Posterior cingulate gyrus (tissue), 11 donors: Measurements from ENCODE around the gene BEND7.
"Not testable (repeated sequence)": the region's sequence is repeated elsewhere in the genome, so short reads cannot be mapped to it uniquely, and the experiment has no call there.

Source experiments
- DNase-seq, 10 donors: peaks; one replicate each; pipeline versions ENCODE4 v3.0.0 to v3.0.0-alpha.2; 2020 to 2021; ENCODE audit warnings: mixed read lengths in 3 of 10
- intact Hi-C: fragments of 100-400 bp; cut with DNase I; formaldehyde crosslinking; loops from one replicate; pipeline ENCODE4 v1.15.1; 2023

BEND7 gene

DNA sequence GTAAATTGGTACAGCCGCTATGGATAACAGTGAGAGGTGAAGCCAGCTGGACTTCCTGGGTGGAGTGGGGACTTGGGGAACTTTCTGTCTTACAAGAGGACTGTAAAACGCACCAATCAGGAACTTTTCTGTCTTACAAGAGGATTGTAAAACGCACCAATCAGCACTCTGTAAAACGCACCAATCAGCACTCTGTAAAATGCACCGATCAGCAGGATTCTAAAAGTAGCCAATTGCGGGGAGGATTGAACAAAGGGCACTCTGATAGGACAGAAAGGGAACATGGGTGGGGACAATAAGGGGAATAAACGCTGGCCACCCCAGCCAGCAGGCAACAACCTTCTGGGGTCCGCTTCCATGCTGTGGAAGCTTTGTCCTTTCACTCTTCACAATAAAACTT is 100.9 kb downstream of the BEND7 start:
- DNase-seq, intact Hi-C loops: not testable (repeated sequence)

DNA sequence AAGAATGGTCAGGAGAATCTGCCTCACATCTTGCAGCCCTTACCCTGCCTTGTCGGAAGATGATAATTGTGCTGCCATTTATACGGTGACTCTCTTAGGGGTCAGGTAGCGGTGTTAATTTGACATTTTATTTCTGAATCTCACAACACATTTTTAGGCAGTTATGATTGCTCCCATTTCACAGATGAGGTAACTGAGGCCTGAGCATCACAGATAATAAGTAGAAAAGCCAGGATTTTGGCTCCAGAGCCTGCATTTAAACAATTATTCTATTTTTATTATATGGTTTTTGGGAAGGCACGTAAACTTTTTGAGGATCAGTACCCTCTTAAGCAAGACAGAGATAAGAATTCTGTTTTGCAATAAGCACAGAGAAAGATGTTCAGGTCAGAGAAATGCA is 103.4 kb downstream of the BEND7 start:
- DNase-seq, result no peak
- intact Hi-C loops, result no loop called here

DNA sequence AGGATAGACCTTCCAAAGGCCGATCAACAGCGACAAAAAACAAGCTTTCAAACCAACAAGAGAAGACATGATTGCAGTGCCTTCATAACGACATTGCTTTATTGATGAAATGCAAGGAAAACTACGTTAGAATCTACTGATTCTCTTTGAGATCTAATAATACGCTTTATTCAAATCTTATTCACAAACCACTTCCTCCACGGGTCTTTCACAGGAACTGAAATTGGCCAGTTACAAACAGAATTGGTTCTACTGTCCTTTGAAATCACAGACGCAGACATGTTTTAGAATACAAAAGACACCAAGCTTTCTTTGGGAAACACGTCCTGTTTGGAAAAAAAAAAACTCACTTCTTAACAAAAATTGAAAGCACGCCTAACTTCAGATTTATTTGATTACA is 106.0 kb downstream of the BEND7 start:
- intact Hi-C loops, result no loop called here
- DNase-seq, result no peak

DNA sequence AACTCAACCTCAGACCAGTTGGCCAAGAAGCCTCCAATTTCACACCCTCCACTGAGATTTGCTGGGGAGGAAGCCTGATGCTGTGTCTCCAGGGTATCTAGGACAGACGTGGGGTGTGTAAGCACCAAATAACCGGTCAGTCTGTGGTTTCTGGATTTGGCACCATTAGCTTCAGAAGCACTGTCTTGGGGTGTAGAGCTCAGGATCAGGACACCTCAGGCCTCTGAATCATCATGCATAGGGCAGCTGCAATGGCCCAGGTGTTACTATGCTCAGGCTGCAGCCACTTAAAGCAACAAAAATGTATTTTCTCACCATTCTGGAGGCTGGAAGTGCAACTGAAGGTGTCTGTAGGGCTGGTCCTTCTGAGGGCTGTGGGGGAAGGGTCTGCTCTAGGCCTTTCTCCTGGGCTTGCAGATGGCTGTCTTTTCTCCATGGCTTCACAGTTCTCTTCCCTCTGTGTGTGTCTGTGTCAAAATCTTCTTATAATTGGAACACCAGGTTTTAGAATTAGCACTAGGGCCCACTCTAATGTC is 107.4 kb downstream of the BEND7 start:
- intact Hi-C loops, result no loop called here

DNA sequence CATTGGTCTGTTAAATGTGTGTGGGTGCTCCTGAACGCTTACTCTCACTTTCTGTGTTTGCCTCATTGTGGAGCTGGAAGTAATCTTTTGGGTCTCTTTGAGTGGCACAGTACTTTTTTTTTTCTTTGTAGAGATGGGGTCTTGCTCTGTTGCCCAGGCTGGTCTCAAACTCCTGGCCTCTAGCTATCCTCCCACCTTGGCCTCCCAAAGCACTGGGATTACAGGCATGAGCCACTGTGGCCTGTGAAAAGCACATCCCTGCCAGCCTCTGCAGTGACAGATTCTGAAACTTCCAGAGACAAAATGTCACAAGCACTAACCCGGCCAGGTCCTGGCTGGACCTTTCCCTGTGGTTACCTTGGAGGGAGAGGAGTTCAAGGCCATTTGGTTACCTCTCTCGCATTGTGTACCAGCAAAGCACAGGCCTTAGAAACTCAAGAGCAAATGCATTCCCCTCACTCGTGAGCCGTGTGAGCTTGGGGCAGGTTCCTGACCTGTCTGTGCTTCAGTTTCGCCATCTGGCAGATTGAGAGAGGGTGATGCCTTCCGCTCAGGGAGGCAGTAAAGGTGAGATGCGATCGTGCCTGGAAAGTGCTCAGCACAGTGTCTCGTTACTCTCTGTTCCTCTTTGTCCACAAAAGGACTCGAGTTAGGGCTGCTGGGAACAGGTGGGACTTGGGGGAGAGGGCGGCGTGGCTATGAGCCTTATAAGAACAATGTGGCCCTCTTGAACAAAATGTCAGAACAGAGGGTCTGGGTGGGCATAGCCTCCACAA is 108.1 kb downstream of the BEND7 start:
- peak in 1 of 10 donors; percentile 23 for DNase-seq
- intact Hi-C loops, result no loop called here

More for the DNA sequence above, 107.4 kb downstream of the BEND7 start:
- DNase-seq, result no peak

DNA sequence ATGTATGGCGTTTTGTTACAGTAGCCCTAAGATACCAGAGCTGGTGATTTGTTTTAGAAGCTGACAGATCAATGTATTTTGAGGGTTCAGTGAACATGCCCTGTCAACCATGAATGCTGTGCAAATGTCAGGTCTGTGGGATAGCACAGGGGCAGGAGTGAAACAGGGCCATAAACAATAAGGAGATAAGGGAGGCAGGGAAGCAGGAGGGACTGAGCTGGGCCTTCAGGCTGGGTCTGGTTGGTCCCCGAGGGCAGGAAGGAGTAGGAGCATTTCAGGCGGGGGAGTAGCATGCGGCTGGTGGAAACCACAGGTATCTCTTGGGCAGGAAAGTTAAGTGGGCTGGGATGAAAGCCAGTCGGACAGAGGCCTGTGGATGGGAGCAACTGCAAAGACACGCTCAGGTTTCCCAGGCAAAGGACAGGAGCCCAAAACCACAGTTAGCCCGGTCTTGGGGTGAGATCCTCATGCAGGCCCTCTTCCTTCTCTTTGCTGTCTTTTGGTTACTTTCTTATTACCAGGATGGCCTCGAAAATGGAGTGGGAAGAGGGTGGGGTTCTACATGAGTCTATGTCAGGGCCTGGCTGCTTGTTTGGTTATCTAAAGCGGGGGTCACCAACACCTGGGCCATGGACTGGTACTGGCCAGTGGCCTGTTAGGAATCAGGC is 111.2 kb downstream of the BEND7 start:
- intact Hi-C loops, result no loop called here
- DNase-seq, result no peak

DNA sequence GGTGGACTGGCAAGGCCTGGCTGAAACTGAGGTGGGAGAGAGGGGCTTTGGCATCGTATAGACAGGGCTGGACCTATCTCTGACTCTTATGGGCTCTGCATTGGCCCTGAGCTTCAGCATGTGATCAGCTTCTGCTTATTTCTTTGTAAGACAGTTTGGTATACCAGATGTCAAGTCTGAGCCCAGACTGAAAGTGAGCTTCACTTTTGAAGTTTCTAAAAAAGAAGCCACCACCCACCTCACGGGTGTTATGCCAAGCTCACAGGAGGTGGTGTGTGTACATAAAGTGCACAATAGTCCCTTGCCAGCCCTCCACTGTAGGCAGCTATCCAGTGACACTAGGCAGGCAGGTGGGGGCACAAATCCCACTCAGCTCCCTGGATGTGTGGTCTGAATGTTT is 112.1 kb downstream of the BEND7 start:
- peak in 1 of 10 donors; percentile 13 for DNase-seq
- intact Hi-C loops, result no loop called here

DNA sequence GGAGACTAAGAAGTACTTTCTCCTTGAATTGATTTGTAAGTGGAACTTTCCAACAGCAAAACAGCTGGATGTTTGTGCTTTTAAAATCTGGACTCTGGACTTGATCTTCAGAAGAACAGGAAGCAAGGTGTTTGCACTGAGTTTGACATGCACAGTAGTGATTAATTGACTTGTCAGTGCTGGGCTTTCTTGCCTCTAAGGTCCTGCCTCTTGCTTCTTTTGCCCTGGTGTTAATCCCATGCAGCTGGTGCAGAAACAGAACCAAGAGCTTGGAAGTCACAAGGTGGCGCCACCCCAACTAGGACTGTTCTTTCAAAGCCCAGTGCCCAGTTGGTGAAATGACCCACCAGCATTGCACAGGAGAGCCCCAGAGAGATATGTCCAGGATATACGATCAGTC is 114.0 kb downstream of the BEND7 start:
- DNase-seq, result no peak

DNA sequence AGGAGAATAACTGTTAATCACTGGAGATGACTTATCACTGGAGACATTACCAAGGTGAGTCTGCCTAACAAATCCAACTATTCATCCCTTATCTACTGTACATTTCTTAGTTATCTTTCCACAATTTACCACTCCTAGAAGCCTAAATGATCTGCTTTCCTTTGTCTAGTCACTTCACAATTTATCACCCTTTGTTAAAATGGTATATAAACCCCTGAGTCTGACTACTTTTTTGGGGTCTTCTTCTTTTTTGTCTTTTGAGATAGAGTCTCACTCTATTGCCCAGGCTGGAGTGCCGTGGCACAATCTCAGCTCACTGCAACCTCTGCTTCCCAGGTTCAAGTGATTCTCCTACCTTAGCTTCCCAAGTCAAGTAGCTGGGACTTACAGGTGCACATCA is 114.7 kb downstream of the BEND7 start:
- intact Hi-C loops, result no loop called here

More for the DNA sequence above, 114.0 kb downstream of the BEND7 start:
- intact Hi-C loops, result no loop called here

DNA sequence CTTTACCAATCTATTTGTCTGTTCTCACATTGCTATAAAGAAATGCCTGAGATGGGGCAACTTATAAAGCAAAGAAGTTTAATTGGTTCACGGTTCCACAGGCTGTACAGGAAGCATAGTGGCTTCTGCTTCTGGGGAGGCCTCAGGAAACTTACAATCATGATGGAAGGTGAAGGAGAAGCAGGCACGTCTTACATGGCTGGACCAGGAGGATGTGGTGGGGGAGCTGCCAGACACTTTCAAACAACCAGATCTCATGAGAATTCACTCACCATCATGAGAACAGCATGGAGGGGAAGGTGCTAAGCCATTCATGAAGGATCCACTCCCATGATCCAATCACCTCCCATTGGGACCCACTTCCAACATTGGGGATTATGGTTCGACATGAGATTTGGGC is 115.9 kb downstream of the BEND7 start:
- no peak for DNase-seq
- intact Hi-C loops, result no loop called here

More for the DNA sequence above, 114.7 kb downstream of the BEND7 start:
- no peak for DNase-seq

DNA sequence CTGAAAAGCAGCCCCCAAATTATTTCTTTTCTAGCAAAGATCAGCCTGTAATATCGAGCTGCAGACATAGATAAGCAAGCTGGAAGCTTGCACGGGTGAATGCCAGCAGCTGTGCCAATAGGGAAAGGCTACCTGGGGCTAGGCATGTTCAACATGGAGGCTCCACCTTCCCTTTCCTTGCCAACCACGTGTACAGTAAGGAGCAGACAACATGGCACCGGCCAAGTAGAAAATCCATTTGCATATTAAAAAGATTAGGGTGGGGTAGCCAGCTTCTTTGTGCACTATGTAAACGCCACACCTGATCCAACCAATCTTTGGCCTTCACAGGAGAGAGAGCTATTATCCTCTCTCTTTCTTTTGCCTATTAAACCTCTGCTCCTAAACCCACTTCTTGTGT is 124.0 kb downstream of the BEND7 start:
- no peak for DNase-seq
- intact Hi-C loops, result no loop called here

DNA sequence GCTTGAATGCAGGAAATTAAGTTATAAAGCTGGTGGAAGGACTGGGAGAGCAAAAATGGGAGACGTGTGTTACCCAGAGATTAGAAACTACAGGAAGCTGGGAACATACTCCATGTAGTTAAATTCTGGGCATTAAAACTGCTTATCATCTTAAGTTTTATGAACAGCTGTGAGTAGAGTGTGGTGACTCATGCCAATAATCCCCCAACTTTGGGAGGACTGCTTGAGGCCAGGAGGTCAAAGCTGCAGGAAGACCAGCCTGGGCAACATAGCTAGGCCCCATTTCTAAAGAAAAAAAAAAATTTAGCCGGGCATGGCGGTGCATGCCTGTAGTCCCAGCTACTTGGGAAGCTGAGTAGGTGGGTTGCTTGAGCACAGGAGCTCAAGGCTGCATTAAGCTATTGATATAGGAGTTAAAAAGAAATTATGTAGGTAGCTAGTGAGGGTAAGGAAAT is 124.5 kb downstream of the BEND7 start:
- intact Hi-C loops, result no loop called here
- no peak for DNase-seq

DNA sequence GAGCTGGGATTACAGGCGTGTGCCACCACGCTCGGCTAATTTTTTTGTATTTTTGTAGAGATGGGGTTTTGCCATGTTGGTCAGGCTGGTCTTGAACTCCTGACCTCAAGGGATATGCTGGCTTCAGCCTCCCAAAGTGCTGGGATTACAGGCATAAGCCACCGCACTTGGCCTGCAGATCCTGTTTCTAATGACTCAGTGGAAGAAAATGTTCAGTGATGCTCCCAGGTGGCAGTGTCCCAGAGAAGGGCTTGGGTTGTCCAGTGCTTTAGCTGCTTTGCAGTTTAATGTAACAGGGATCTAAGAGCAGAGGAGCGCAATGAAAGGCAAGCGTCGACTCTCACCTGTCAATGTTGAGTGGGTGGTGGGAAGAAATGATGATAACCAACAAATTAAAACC is 125.4 kb downstream of the BEND7 start:
- intact Hi-C loops, DNase-seq: not testable (repeated sequence)

DNA sequence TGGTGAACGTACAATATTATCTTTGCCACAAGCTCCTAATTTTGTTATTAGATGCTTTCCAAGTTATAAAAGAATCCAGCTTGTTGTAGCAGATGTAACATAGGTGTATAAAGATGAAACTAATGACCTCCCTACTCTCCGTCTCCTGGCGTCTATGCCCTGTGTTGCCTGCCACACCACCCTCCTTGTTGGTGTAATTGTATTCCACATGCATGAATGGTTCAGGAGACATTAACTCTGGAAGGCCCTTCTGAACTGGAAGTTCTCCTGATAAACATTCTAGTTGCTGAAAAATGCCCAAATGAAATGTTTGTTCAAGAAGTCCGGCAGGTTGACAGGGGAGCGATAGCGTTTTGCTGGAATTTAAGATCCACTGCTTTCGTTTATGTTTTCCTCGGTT is 126.8 kb downstream of the BEND7 start:
- DNase-seq, result no peak
- intact Hi-C loops, result no loop called here

DNA sequence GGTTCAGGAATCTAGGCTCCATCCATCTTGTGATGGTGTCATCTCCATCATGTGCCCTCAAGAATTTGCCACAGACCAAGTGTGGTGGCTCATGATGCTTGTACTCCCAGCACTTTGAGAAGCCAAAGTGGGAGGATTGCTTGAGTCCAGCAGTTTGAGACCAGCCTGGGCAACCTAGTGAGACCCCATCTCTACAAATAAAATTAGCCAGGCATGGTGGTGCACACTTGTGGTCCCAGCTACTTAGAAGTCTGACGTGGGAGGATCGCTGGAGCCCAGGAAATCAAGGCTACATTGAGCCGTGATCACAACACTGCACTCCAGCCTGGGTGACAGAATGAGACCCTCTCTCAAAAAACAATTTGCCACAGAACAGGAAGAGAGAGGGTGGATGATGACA is 127.7 kb downstream of the BEND7 start:
- no peak for DNase-seq
- intact Hi-C loops, result no loop called here

DNA sequence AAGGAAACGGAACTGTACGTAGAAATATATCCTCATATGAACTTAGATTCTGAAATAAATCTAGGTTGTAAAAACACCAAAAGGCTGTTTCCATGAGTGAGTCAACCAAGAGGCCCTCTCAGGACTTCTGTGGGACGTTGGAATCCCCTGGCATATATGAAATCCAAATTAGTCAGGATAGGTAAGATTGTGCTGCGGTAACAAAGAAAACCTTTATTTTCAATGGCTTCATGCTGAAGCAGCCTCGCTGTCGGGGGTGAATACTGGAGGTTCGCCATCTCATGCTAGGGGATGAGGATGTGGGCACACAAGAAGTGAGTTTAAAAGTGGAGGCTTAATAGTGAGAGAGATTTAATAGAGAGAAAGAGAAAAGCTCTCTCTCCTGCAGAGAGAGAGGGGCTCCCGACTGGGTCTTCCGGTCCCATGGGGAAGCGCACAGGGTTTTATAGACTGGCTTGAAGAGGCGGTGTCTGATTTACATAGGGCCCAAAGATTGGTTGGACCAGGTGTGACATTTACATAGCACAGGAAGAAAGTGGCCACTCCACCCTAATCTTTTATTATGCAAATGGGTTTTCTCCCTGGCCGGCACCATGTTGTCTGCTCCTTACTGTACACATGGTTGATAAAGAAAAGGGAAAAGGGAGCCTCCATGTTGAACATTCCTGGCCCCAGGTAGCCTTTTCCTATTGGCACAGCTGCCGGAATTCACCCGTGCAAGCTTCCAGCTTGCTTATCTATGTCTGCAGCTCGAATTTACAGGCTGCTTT is 128.4 kb downstream of the BEND7 start:
- intact Hi-C loops, result no loop called here

DNA sequence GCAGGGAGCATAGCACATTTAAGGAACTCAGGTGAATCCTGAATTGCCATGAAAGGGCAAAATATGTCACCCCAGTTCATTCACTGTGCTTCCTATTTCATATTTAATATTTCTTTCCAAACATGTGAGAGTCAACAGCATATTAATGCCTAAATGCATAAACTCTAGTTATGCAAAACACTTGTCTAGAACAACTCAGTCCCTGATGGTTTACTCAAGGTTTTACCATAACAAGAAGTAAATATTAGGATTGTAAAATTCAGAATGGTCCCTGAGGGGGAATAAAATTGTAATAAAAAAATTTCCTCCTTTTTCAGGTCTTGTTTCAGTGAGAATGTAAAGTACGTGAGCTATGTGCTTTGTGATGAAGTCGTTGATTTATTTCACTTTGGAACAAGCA is 129.1 kb downstream of the BEND7 start:
- intact Hi-C loops, result no loop called here
- DNase-seq, result no peak

More for the DNA sequence above, 128.4 kb downstream of the BEND7 start:
- no peak for DNase-seq

DNA sequence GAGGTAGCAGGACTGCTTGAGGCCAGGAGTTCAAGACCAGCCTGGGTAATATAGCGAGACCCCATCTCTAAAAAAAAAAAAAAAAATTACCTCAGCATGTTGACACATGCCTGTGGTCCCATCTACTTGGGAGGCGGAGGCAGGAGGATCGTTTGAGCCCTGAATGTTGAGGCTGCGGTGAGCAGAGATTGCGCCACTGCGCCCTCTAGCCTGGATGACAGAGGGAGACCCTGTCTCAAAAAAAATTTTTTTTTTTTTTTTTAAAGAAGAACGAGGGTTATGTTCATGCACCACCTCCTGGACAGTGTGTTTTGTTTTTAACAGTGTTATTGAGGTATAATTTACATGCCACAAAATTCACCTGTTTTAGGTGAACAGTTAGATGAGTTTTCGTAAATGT is 129.6 kb downstream of the BEND7 start:
- intact Hi-C loops, result no loop called here
- no peak for DNase-seq

DNA sequence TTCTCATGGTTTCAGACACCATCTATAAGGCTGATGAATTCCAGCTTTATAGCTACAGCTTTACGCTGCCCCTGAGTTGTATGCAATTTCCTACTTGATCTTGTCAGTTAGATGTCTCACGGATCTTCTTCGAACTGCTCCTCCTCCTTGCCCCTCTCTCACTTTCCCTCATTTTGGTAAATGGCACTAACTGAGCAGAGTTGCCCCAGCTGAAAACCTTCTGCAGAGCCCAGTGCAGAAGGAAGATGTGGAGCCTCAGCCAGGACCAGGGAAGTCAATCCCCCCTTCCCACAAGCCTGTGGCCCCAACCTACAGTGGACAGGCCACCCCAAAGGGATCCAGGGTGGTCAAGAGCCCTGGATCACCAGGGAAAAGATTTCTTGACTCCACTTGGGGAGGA is 131.8 kb downstream of the BEND7 start:
- intact Hi-C loops, result no loop called here
- DNase-seq, result no peak

DNA sequence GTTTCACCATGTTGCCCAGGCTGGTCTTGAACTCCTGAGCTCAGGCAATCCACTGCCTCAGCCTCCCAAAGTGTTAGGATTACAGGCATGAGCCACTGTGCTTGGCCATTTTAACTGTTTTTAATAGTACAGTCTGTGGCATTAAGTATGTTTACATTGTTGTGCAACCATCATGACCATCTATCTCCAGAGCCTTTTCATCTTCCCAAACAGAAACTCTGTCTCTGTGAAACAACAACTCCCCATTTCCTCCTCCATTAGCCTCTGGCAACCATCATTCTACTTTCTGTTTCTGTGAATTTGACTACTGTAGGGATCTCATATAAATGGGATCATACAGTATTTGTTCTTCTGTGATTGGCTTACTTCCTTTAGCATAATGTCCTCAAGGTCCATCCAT is 132.4 kb downstream of the BEND7 start:
- intact Hi-C loops, result no loop called here
- no peak for DNase-seq

DNA sequence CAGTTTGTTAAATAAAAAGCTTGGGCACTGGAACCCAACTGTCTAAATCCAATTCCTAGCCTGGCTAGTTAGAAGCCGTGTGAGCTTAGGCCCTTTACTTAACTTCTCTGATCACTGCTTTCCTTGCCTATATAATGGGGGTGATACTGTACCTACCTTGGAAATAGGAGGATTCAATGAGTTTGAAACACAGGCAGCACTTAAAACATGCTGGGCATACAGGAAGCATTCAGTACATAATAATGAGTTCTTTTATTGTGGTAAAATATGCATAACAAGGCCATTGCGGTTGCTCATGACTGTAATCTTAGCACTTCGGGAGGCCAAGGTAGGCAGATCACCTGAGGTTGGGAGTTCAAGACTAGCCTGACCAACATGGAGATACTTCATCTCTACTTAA is 133.3 kb downstream of the BEND7 start:
- intact Hi-C loops, result no loop called here
- no peak for DNase-seq
